Endothelial cell (in vitro differentiated cells): ENCODE data around the gene TRMT44. TPM values are rescaled to one million over a fixed set of nuclear protein-coding genes. Genes with fewer than 3 reads are reported as not detected.

ENCODE experiments used
- DNase-seq: peaks from one replicate; pipeline ENCODE4 v3.0.0; 2021; ENCODE audit warnings: low spot score
- H3K27ac Mint-ChIP-seq: one replicate; pipeline ENCODE4 v1.8.0; 2021; ENCODE audit warnings: mixed read lengths, inconsistent platforms; ENCODE audit not compliant: unreplicated experiment
- H3K27me3 Mint-ChIP-seq: one replicate; pipeline ENCODE4 v1.8.0; 2021; ENCODE audit warnings: mild to moderate bottlenecking, moderate library complexity, mixed read lengths, inconsistent platforms; ENCODE audit not compliant: unreplicated experiment
- H3K36me3 Mint-ChIP-seq: one replicate; pipeline ENCODE4 v1.8.0; 2021; ENCODE audit warnings: mild to moderate bottlenecking, low read depth, mixed read lengths, inconsistent platforms; ENCODE audit not compliant: unreplicated experiment
- H3K4me1 Mint-ChIP-seq: one replicate; pipeline ENCODE4 v1.8.0; 2021; ENCODE audit warnings: mild to moderate bottlenecking, mixed read lengths, inconsistent platforms; ENCODE audit not compliant: unreplicated experiment
- H3K4me3 Mint-ChIP-seq: one replicate; pipeline ENCODE4 v1.8.0; 2021; ENCODE audit warnings: mild to moderate bottlenecking, mixed read lengths, inconsistent platforms; ENCODE audit not compliant: unreplicated experiment
- H3K9me3 Mint-ChIP-seq: one replicate; pipeline ENCODE4 v1.8.0; 2021; ENCODE audit warnings: mixed read lengths, inconsistent platforms; ENCODE audit not compliant: unreplicated experiment
- total RNA-seq: library from RNA; stranded (reverse); fragmentation: NEBNext Ultra II Directional; extraction: Animal tissue kit (Norgen Biotek cat#: 25700); gene quantifications from one replicate; pipeline ENCODE4 v1.2.1, GENCODE V29; 2021; ENCODE audit not compliant: unreplicated experiment
- TF ChIP-seq, protein P1 (sequence below): fragments of 200-600 bp; sonication (generic); IDR thresholded peaks from one replicate; pipeline ENCODE4 v1.5.0; 2021; ENCODE audit warnings: antibody characterized with exemption; ENCODE audit not compliant: unreplicated experiment

TRMT44 gene
- total RNA-seq, 1 donor from 2014 or later = 38.5 TPM

DNA sequence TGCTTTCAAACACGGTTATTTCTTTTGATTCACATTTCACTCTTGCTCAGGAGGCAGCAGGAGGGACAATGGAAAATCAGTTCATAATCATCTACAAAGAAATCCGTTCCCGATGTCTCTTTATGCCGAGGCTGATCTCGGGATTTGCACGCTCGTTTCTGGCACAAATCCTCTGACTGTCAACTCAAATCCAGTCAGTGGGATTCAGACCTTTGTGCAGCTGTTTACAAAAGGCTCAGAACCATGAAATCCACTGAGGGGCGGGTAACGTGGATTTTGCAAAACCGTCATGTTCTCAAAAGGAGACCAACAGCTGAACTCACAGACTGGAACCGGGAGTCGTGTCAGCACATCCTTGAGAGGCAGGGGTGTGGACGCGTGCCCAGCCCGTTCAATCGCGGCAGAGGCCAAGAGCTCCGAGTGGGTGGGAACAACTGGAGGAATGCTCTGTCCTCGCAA is 46.5 kb upstream of the TRMT44 start:
- no peak overlapping the region for H3K27ac Mint-ChIP-seq
- peaks cover 28% of the 10 kb centered on the region for H3K36me3 Mint-ChIP-seq
- H3K4me1 Mint-ChIP-seq = no peaks in the 10 kb centered on the region
- TF ChIP-seq, protein P1, sequence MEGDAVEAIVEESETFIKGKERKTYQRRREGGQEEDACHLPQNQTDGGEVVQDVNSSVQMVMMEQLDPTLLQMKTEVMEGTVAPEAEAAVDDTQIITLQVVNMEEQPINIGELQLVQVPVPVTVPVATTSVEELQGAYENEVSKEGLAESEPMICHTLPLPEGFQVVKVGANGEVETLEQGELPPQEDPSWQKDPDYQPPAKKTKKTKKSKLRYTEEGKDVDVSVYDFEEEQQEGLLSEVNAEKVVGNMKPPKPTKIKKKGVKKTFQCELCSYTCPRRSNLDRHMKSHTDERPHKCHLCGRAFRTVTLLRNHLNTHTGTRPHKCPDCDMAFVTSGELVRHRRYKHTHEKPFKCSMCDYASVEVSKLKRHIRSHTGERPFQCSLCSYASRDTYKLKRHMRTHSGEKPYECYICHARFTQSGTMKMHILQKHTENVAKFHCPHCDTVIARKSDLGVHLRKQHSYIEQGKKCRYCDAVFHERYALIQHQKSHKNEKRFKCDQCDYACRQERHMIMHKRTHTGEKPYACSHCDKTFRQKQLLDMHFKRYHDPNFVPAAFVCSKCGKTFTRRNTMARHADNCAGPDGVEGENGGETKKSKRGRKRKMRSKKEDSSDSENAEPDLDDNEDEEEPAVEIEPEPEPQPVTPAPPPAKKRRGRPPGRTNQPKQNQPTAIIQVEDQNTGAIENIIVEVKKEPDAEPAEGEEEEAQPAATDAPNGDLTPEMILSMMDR = no peak
- peaks cover 2% of the 10 kb centered on the region for H3K27me3 Mint-ChIP-seq
- H3K4me3 Mint-ChIP-seq = no peak overlapping the region
- DNase-seq = no peak
- H3K9me3 Mint-ChIP-seq = no peaks in the 10 kb centered on the region

DNA sequence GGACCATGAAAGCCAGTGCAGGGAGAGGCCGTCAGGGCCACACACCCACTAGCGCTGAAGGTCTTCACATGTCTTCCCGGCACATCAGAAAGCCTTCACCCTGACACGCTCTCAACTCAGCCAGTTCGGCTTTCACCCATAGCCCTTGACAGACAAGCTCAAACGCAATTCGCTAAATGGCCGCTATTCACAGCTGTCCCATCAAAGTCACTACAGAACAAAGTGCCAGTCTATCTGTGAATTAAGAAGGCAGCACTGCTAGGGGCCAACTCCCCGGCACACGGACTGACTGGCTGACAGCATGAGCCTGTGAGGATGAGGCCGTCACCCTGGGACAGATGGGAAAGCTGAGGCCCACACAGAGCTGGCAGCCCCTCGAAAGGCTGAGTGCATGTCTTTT is 45.8 kb upstream of the TRMT44 start:
- Mint-ChIP-seq H3K4me1 (no peaks in the 10 kb centered on the region), H3K27me3 (peaks cover 2% of the 10 kb centered on the region), H3K9me3 (no peaks in the 10 kb centered on the region), H3K27ac (no peak overlapping the region), H3K36me3 (peaks cover 28% of the 10 kb centered on the region), H3K4me3 (no peak overlapping the region)
- DNase-seq = no peak
- TF ChIP-seq, protein P1 = no peak

DNA sequence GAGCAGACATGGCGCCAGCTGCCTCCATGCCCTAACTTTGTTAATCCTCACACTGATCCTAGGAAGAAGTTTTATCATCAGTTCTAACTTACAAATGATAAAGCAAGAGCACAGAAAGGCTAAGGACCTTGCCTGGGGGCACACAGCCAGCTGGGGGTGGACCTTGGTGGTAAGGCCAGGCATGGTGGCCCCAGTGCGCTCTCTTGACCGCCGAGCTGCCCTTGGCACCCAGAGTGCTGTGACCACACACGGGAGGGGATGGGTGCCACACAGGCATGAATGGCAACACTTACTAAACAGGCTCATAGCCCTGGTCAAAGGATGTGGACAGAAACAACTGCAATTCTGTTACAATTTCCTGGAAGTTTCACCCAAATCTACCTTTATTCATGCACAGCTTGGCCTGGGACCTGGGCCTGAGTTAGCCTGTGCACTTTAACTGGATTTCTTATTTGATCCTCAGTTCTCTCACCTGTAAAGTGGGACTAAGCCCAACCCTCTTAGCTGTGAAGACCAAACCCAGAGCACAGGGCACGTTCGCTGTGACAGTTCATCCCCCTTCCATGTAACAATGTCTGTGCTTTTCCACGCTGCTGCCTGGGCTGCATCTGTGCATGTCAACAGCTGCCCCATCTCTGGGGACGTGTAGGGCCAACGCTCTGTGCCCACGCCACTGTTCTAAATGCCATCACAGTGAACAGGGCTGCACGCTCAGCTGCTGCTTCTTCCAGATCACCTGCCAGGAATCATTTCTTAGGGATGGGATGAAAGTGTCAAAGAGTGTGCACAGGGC is 44.9 kb upstream of the TRMT44 start:
- H3K9me3 Mint-ChIP-seq = no peaks in the 10 kb centered on the region
- H3K27ac Mint-ChIP-seq = no peak overlapping the region
- TF ChIP-seq, protein P1 = no peak
- no peak overlapping the region for H3K4me3 Mint-ChIP-seq
- peaks cover 2% of the 10 kb centered on the region for H3K27me3 Mint-ChIP-seq
- DNase-seq = no peak
- H3K36me3 Mint-ChIP-seq = peaks cover 28% of the 10 kb centered on the region
- H3K4me1 Mint-ChIP-seq = no peaks in the 10 kb centered on the region

DNA sequence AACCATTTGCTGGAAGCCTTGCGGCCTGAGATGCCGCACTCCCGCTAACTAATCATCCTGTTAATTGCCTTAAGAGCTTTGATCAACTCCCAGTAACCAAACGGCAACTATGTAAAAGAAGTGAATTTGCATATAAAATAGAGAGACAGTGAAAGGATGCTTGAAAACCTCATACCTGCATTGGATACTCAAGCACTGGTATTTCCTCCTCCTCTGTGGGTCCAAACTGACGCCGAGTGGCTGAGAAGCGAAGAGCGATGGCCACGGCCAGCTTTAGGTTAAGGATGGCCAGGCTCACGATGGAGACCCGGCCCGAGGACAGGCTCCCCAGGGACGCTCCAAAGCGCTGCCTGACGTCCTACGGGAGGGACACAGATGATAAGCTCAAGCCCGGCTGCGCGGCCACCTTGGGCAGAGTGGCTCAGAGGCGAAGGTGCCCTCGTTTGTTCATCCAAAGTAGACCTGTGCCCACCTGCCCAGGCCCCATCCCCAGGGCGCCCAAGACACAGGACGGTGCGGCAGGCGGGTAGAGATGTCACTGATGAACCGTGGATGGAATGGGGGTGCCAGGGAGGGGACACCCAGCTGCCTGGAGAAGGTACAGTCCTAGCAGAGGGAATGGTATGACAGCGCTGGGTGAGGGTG is 43.7 kb upstream of the TRMT44 start:
- Mint-ChIP-seq H3K4me3 (no peak overlapping the region), H3K27me3 (no peaks in the 10 kb centered on the region), H3K4me1 (no peaks in the 10 kb centered on the region), H3K27ac (no peak overlapping the region), H3K9me3 (no peaks in the 10 kb centered on the region), H3K36me3 (peaks cover 25% of the 10 kb centered on the region)
- DNase-seq = no peak
- TF ChIP-seq, protein P1 = no peak

DNA sequence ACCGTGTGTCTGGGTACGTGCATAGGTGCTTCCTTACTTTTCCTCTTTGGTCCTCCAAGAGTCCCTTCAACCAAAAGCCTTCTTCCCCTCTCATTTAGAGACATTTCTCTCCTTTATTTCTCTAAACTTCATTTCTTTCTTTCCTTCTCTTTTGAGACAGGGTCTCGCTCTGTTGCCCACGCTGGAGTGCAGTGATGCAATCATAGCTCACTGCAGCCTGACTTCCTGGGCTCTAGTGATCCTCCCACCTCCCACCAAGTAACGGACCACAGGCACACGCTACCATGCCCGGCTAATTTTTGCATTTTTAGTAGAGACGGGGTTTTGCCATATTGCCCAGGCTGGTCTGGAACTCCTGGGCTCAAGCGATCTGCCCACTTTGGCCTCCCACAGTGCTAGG is 42.2 kb upstream of the TRMT44 start:
- Mint-ChIP-seq H3K4me3 (no peak overlapping the region), H3K36me3 (peaks cover 25% of the 10 kb centered on the region), H3K9me3 (no peaks in the 10 kb centered on the region), H3K4me1 (peaks cover 10% of the 10 kb centered on the region), H3K27me3 (peaks cover 7% of the 10 kb centered on the region), H3K27ac (no peak overlapping the region)
- no peak for DNase-seq
- TF ChIP-seq, protein P1 = no peak
